UCSD-AML1 (cell line): Measurements from ENCODE around the gene CSF3R.
A peak's percentile ranks its signal among the peaks of the same experiment; 100 is the strongest.

ENCODE experiments used
- DNase-seq: peaks from one replicate; lab custom pipeline; 2025; ENCODE audit not compliant: unreplicated experiment; lab: John Stamatoyannopoulos, UW

CSF3R gene

DNA sequence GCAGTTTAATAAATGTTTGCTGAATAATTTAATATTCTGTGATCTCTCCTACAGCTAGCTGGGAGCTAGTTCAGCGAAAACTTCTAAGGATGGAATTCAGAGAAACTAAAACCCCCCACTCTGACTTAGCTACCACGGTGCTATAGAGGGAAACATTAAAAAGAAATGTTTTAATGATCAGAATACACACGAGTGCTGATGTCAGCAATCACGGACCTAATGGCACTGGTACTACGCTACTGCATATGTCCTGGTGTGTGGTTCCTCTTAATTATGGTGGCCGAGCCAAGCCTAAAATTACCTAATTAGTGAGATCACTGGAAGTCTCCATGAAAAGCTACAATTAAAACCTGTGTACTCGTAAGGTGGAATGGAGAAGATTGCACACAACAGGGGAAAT is 61.1 kb downstream of the CSF3R start:
- DNase-seq = no peak

- DNase-seq = peak; percentile 89
These were observed 61.8 kb downstream of the CSF3R start for GRCh38 chr1:36420836-36421317.

- DNase-seq = no peak
These were observed 62.3 kb downstream of the CSF3R start for GRCh38 chr1:36420409-36420808.

DNA sequence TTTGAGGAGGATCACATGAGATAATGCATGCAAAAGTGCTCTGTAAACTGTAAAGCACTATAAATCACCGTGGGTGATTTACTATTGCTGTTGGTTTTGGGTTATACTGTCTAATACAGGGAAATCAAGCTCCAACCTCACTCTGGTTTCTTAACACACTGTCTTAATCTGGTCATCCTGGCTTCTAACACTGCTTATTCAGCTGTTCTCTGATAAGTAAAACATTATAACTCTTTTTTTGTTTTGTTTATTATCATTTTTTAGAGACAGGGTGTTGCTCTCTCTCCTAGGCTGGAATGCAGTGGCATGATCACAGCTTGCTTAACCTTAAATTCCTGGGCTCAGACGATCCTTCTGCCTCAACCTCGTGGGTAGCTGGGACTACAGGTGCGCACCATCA is 63.1 kb downstream of the CSF3R start:
- no peak for DNase-seq

- DNase-seq = no peak
These were observed 63.6 kb downstream of the CSF3R start for GRCh38 chr1:36419140-36419539.

DNA sequence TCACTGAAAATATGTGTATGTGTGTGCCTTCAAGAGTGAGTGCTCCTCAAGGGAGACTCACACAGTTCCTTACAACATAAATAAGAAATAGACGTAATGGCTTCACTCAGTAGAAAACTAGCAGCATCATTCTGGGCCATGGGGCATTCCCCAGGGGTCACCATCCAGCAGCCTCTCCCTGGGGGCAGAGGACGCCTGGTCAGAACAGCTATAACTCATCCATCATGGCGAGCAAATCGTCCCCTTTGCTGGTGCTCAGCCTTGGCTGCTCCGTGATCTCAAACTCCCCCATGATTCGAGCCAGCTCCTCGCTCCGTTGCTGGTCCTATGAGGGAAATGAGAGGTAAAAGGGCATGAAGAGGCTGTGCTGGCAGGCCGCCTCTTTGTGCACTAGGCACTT is 64.8 kb downstream of the CSF3R start:
- no peak for DNase-seq
